HepG2 (cell line): ENCODE results near the gene HPCAL1. TPM values are rescaled to one million over a fixed set of nuclear protein-coding genes. Genes with fewer than 3 reads are reported as not detected.

ENCODE experiments used
- CHD4 ChIP-seq: fragments of 200-600 bp; sonication (generic); IDR thresholded peaks from 2 replicates; pipeline ENCODE4 v1.7.0; 2017; ENCODE audit warnings: mild to moderate bottlenecking, low read length, borderline replicate concordance
- HOXA9 ChIP-seq: sonication (generic); formaldehyde crosslinking; IDR thresholded peaks from 2 replicates; pipeline ENCODE4 v1.8.1; 2022; ENCODE audit warnings: missing genetic modification reagents, mild to moderate bottlenecking, moderate library complexity, borderline replicate concordance
- MIER2 ChIP-seq: IDR thresholded peaks from 2 replicates; pipeline ENCODE4 v1.6.1; 2016; ENCODE audit warnings: missing biosample characterization, missing genetic modification reagents
- PHF20 ChIP-seq: sonication (generic); formaldehyde crosslinking; IDR thresholded peaks from 2 replicates; pipeline ENCODE4 v1.5.0; 2020; ENCODE audit warnings: mild to moderate bottlenecking, missing genetic modification reagents
- ZKSCAN5 ChIP-seq: sonication (generic); formaldehyde crosslinking; IDR thresholded peaks from 2 replicates; pipeline ENCODE4 v1.5.1; 2020; ENCODE audit warnings: mild to moderate bottlenecking, missing genetic modification reagents
- ZNF101 ChIP-seq: sonication (generic); formaldehyde crosslinking; IDR thresholded peaks from 2 replicates; pipeline ENCODE4 v1.4.0; 2020; ENCODE audit warnings: mild to moderate bottlenecking, low read depth, missing genetic modification reagents, borderline replicate concordance
- ZNF251 ChIP-seq: sonication (generic); formaldehyde crosslinking; IDR thresholded peaks from 2 replicates; pipeline ENCODE4 v1.9.0; 2021; ENCODE audit warnings: mild to moderate bottlenecking, missing genetic modification reagents
- ZNF3 ChIP-seq: IDR thresholded peaks from 2 replicates; pipeline ENCODE4 v1.7.0; 2017; ENCODE audit warnings: inconsistent platforms
- ZNF33B ChIP-seq: sonication (generic); formaldehyde crosslinking; IDR thresholded peaks from 2 replicates; pipeline ENCODE4 v1.5.1; 2020; ENCODE audit warnings: mild to moderate bottlenecking, missing genetic modification reagents
- ZNF557 ChIP-seq: sonication (generic); formaldehyde crosslinking; IDR thresholded peaks from 2 replicates; pipeline ENCODE4 v1.4.0; 2020; ENCODE audit warnings: missing genetic modification reagents
- ZNF652 ChIP-seq: IDR thresholded peaks from 2 replicates; pipeline ENCODE4 v1.6.1; 2016; ENCODE audit warnings: low read depth, borderline replicate concordance
- ZSCAN20 ChIP-seq: sonication (generic); formaldehyde crosslinking; IDR thresholded peaks from 2 replicates; pipeline ENCODE4 v1.4.0; 2020; ENCODE audit warnings: missing genetic modification reagents, mild to moderate bottlenecking, borderline replicate concordance
- ZZZ3 ChIP-seq: sonication (generic); formaldehyde crosslinking; IDR thresholded peaks from 2 replicates; pipeline ENCODE4 v1.4.0; 2020; ENCODE audit warnings: missing genetic modification reagents, mild to moderate bottlenecking, borderline replicate concordance
- polyA plus RNA-seq, 8 experiments: library from polyadenylated mRNA; depleted of rRNA in 3 of 8; stranded (reverse) in 7 of 8; unstranded in 1 of 8; fragments of >200 nt; fragmentation: Illumina TruSeq in 4 of 8; extraction: Trizol in 4 of 8; gene quantifications; 2 replicates each; pipeline versions ENCODE4 v1.2.1 to v1.2.3, GENCODE V29; 2011 to 2016; ENCODE audit warnings: low read depth in 4 of 8, missing spikeins in 1 of 8, mixed read lengths in 1 of 8; ENCODE audit not compliant: insufficient read depth in 1 of 8
- total RNA-seq, 5 experiments: library from RNA; depleted of rRNA; stranded (reverse); fragments of >200 nt; fragmentation: Illumina TruSeq; extraction: Trizol; gene quantifications; 2 replicates each; pipeline ENCODE4 v1.2.3, GENCODE V29; 2016; ENCODE audit warnings: low read depth in 1 of 5
- TF ChIP-seq, protein P1 (sequence below): IDR thresholded peaks from 2 replicates; pipeline ENCODE4 v1.6.1; 2016; ENCODE audit warnings: low read depth, missing genetic modification reagents, missing compliant biosample characterization
- TF ChIP-seq, protein P2 (sequence below): sonication (generic); formaldehyde crosslinking; IDR thresholded peaks from 2 replicates; pipeline ENCODE4 v1.8.0; 2022; ENCODE audit warnings: missing genetic modification reagents, mild to moderate bottlenecking, inconsistent platforms, borderline replicate concordance
- TF ChIP-seq, protein P3 (sequence below): sonication (generic); formaldehyde crosslinking; IDR thresholded peaks from 2 replicates; pipeline ENCODE4 v1.8.0; 2022; ENCODE audit warnings: mild to moderate bottlenecking, missing genetic modification reagents; ENCODE audit not compliant: insufficient replicate concordance
- TF ChIP-seq, protein P4 (sequence below): sonication (generic); formaldehyde crosslinking; IDR thresholded peaks from 2 replicates; pipeline ENCODE4 v1.4.0; 2020; ENCODE audit warnings: missing genetic modification reagents, low read depth, mild to moderate bottlenecking, borderline replicate concordance
- TF ChIP-seq, protein P5 (sequence below): sonication (generic); formaldehyde crosslinking; IDR thresholded peaks from 2 replicates; pipeline ENCODE4 v1.4.0; 2020; ENCODE audit warnings: missing genetic modification reagents

HPCAL1 gene
- total and polyA plus RNA-seq, 2 of the 13 experiments (the other 11 are each of a cell fraction or from before 2014, with no cell fraction given): 29.5 to 29.9 TPM

DNA sequence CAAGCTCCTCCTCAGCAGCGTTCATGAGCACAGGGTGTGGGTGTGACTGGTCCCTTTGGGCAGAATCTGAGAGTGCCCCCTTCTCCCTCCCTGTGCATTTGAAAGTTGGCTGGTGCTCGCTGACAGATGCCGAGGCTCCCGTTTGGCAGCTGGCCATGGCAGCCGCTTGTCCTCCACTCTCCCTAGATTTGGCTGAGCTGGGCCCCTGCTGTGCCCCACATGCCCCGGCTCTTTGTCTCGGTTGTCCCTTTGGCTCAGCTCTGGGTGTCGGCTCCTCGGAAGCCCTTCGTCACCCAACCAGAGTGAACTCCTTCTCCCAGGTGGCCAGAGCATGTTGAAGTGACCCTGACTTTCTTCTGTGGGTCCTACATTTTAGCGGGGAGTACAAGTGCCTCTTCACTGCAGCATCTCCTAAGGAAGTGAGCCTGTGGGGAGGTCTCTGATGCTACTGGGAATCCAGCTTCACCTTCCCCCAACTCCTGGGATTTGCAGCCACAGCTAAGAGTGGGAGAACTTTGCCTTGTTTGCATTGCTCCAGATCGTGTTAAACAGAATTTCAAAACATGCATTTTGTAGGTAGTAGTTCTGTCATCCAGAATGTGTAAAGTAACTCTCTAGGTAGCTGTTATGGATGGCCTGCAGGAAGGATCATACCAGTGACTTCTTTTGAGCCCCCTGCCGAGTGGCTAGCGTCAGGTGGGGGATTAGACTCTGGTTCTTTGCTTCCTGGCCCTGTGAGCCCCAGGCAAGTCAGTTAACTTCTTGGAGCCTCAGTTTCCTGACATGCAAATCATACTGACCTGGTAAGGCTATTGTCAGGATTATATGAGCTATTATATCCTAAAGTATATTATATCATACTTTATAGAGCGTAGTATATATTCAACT is 24.2 kb downstream of the HPCAL1 start (continued):
- TF ChIP-seq, protein P1, sequence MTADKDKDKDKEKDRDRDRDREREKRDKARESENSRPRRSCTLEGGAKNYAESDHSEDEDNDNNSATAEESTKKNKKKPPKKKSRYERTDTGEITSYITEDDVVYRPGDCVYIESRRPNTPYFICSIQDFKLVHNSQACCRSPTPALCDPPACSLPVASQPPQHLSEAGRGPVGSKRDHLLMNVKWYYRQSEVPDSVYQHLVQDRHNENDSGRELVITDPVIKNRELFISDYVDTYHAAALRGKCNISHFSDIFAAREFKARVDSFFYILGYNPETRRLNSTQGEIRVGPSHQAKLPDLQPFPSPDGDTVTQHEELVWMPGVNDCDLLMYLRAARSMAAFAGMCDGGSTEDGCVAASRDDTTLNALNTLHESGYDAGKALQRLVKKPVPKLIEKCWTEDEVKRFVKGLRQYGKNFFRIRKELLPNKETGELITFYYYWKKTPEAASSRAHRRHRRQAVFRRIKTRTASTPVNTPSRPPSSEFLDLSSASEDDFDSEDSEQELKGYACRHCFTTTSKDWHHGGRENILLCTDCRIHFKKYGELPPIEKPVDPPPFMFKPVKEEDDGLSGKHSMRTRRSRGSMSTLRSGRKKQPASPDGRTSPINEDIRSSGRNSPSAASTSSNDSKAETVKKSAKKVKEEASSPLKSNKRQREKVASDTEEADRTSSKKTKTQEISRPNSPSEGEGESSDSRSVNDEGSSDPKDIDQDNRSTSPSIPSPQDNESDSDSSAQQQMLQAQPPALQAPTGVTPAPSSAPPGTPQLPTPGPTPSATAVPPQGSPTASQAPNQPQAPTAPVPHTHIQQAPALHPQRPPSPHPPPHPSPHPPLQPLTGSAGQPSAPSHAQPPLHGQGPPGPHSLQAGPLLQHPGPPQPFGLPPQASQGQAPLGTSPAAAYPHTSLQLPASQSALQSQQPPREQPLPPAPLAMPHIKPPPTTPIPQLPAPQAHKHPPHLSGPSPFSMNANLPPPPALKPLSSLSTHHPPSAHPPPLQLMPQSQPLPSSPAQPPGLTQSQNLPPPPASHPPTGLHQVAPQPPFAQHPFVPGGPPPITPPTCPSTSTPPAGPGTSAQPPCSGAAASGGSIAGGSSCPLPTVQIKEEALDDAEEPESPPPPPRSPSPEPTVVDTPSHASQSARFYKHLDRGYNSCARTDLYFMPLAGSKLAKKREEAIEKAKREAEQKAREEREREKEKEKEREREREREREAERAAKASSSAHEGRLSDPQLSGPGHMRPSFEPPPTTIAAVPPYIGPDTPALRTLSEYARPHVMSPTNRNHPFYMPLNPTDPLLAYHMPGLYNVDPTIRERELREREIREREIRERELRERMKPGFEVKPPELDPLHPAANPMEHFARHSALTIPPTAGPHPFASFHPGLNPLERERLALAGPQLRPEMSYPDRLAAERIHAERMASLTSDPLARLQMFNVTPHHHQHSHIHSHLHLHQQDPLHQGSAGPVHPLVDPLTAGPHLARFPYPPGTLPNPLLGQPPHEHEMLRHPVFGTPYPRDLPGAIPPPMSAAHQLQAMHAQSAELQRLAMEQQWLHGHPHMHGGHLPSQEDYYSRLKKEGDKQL (CRISPR knock-in tag): no peak
- TF ChIP-seq ZNF33B: no peak
- 0 out of 2 replicates have a peak, but pooled peaks have one; percentile 8 for TF ChIP-seq ZKSCAN5 (CRISPR knock-in tag)
- no peak for TF ChIP-seq HOXA9 (CRISPR knock-in tag)
- TF ChIP-seq ZSCAN20: peak; percentile 82
- TF ChIP-seq, protein P2, sequence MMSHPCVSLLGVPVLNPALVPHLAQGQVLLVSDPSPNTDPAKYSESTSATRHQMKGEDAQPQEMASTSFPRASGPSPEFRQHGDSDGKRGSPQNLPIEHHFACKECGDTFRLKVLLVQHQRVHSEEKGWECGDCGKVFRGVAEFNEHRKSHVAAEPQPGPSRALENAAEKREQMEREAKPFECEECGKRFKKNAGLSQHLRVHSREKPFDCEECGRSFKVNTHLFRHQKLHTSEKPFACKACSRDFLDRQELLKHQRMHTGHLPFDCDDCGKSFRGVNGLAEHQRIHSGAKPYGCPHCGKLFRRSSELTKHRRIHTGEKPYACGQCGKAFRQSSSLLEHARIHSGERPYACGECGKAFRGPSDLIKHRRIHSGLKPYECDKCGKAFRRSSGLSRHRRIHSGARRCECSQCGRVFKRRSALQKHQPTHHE (CRISPR knock-in tag): no peak
- TF ChIP-seq PHF20: no peak
- TF ChIP-seq MIER2: peak; percentile 55; the same call in 1 of the 2 replicates
- no peak for TF ChIP-seq ZNF652
- TF ChIP-seq ZZZ3 (CRISPR knock-in tag): no peak
- TF ChIP-seq ZNF251 (CRISPR knock-in tag): no peak
- no peak for TF ChIP-seq ZNF557 (CRISPR knock-in tag)
- TF ChIP-seq, protein P3, sequence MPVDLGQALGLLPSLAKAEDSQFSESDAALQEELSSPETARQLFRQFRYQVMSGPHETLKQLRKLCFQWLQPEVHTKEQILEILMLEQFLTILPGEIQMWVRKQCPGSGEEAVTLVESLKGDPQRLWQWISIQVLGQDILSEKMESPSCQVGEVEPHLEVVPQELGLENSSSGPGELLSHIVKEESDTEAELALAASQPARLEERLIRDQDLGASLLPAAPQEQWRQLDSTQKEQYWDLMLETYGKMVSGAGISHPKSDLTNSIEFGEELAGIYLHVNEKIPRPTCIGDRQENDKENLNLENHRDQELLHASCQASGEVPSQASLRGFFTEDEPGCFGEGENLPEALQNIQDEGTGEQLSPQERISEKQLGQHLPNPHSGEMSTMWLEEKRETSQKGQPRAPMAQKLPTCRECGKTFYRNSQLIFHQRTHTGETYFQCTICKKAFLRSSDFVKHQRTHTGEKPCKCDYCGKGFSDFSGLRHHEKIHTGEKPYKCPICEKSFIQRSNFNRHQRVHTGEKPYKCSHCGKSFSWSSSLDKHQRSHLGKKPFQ: no peak
- TF ChIP-seq, protein P4, sequence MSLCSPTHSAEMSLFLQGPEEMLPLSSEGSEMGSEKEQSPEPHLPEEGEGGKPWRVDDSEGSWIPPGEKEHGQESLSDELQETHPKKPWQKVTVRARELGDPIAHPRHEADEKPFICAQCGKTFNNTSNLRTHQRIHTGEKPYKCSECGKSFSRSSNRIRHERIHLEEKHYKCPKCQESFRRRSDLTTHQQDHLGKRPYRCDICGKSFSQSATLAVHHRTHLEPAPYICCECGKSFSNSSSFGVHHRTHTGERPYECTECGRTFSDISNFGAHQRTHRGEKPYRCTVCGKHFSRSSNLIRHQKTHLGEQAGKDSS: no peak
- TF ChIP-seq ZNF3 (CRISPR knock-in tag): no peak
- TF ChIP-seq, protein P5, sequence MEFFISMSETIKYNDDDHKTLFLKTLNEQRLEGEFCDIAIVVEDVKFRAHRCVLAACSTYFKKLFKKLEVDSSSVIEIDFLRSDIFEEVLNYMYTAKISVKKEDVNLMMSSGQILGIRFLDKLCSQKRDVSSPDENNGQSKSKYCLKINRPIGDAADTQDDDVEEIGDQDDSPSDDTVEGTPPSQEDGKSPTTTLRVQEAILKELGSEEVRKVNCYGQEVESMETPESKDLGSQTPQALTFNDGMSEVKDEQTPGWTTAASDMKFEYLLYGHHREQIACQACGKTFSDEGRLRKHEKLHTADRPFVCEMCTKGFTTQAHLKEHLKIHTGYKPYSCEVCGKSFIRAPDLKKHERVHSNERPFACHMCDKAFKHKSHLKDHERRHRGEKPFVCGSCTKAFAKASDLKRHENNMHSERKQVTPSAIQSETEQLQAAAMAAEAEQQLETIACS (CRISPR knock-in tag): no peak
- no peak for TF ChIP-seq ZNF101 (CRISPR knock-in tag)
- no peak for TF ChIP-seq CHD4
